MCF 10A (cell line): ENCODE results near the gene PLEKHA6. TPM values are rescaled to one million over a fixed set of nuclear protein-coding genes. Genes with fewer than 3 reads are reported as not detected.

Experiments used
- BruUV-seq: library from RNA; stranded (reverse); fragments of 400-500 nt; replicated peaks from 2 replicates; lab custom pipeline; 2021; lab: Mats Ljungman, UMichigan
- CTCF ChIA-PET: fragments of 300-600 bp; sonication (Branson Sonifier 250); formaldehyde crosslinking; extraction: SDS; loops from one replicate; lab custom pipeline; 2021; ENCODE audit warnings: antibody characterized with exemption, inconsistent platforms; lab: Yijun Ruan, JAX
- POLR2A ChIA-PET: fragments of 300-600, 350-650 bp; sonication (Branson Sonifier 250); formaldehyde crosslinking; extraction: SDS; loops from one replicate; lab custom pipeline; 2020; ENCODE audit warnings: antibody characterized with exemption, inconsistent platforms; lab: Yijun Ruan, JAX
- DNase-seq: peaks from one replicate; pipeline ENCODE4 v3.0.0-alpha.2; 2018; ENCODE audit not compliant: unreplicated experiment
- H3K27ac Mint-ChIP-seq: one replicate; pipeline ENCODE4 v1.8.0; 2022; ENCODE audit warnings: mild to moderate bottlenecking, low read depth, mixed read lengths; ENCODE audit not compliant: unreplicated experiment
- H3K27me3 Mint-ChIP-seq: one replicate; pipeline ENCODE4 v1.8.0; 2022; ENCODE audit warnings: mixed read lengths; ENCODE audit not compliant: insufficient read depth, unreplicated experiment
- H3K36me3 Mint-ChIP-seq: one replicate; pipeline ENCODE4 v1.8.0; 2022; ENCODE audit warnings: mild to moderate bottlenecking, moderate library complexity, mixed read lengths; ENCODE audit not compliant: insufficient read depth, unreplicated experiment
- H3K4me1 Mint-ChIP-seq: one replicate; pipeline ENCODE4 v1.8.0; 2022; ENCODE audit warnings: mixed read lengths; ENCODE audit not compliant: insufficient read depth, unreplicated experiment
- H3K4me3 Mint-ChIP-seq: one replicate; pipeline ENCODE4 v1.8.0; 2022; ENCODE audit warnings: mild to moderate bottlenecking, moderate library complexity, mixed read lengths; ENCODE audit not compliant: unreplicated experiment
- H3K9me3 Mint-ChIP-seq: one replicate; pipeline ENCODE4 v1.8.0; 2022; ENCODE audit warnings: mixed read lengths; ENCODE audit not compliant: unreplicated experiment
- intact Hi-C: fragments of 100-400 bp; cut with micrococcal nuclease; formaldehyde crosslinking; loops from 2 replicates; pipeline ENCODE4 v1.14.1; 2022
- total RNA-seq: library from RNA; stranded (reverse); gene quantifications from 2 replicates; pipeline ENCODE4 v1.2.3, GENCODE V29; 2022
- TF ChIP-seq, protein P1 (sequence below): fragments of 200-600 bp; IDR thresholded peaks from one replicate; pipeline ENCODE4 v1.8.0; 2022; ENCODE audit warnings: antibody characterized with exemption, mild to moderate bottlenecking; ENCODE audit not compliant: unreplicated experiment

Gene PLEKHA6
- total RNA-seq, 1 experiment from 2014 or later: 75.9 TPM

DNA sequence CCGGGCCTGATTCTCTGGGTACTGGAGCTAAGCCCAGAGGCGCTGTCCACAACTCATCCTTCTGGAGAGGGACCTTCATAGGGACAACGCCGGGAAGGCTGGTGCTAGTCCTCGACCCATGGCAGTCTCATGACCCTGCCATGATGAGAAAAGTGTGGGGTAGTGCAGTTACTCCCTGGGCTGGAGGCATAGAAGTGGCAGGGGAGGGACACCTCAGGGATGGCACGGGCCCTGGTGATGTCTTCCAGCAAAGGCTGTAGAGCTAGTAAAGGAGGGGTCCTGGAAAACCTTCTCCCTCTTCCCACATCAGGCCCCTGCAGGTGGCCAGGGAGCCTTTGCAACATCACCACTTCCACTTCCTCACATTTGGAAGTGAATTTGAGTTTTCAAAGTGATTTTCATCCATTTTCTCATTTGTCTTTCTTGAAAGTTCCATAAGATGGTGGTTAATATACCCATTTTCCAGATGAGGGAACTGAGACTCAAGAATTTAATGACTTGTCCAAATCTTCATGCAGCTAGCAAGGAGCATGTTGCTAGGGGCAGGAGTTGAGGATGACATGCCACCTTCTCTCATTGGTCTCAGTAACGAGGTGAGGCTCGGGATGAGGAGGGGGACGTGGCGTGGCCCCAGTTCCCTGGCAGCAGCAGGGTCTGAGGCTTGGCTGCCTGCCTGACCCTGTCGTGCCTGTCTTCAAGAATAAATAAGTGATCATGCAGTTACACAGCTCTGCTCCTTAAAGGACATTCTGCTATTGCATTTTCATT, 142.7 kb downstream of the PLEKHA6 start:
- no peak for DNase-seq
- H3K36me3 Mint-ChIP-seq: peaks cover 17% of the 10 kb centered on the region
- no TSS peak for BruUV-seq
- no peaks in the 10 kb centered on the region for H3K9me3 Mint-ChIP-seq
- peaks cover 6% of the 10 kb centered on the region for H3K4me1 Mint-ChIP-seq
- TF ChIP-seq, protein P1, sequence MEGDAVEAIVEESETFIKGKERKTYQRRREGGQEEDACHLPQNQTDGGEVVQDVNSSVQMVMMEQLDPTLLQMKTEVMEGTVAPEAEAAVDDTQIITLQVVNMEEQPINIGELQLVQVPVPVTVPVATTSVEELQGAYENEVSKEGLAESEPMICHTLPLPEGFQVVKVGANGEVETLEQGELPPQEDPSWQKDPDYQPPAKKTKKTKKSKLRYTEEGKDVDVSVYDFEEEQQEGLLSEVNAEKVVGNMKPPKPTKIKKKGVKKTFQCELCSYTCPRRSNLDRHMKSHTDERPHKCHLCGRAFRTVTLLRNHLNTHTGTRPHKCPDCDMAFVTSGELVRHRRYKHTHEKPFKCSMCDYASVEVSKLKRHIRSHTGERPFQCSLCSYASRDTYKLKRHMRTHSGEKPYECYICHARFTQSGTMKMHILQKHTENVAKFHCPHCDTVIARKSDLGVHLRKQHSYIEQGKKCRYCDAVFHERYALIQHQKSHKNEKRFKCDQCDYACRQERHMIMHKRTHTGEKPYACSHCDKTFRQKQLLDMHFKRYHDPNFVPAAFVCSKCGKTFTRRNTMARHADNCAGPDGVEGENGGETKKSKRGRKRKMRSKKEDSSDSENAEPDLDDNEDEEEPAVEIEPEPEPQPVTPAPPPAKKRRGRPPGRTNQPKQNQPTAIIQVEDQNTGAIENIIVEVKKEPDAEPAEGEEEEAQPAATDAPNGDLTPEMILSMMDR: no peak
- CTCF ChIA-PET: interaction anchor here (0.6 to 6.8 kb wide), 11 partner anchors 11 to 1011 kb away, joined by 3 to 110 read pairs (median 4); no protein-coding TSS in a partner anchor
- POLR2A ChIA-PET: interaction anchor here (1.0 to 1.4 kb wide), 4 partner anchors 10 to 182 kb away, joined by 3 to 6 read pairs (median 4); no protein-coding TSS in a partner anchor
- no peak overlapping the region for H3K27ac Mint-ChIP-seq
- intact Hi-C loops: no loop called here
- no peaks in the 10 kb centered on the region for H3K27me3 Mint-ChIP-seq
- no peak overlapping the region for H3K4me3 Mint-ChIP-seq

- peaks cover 6% of the 10 kb centered on the region for H3K4me1 Mint-ChIP-seq
- peaks cover 10% of the 10 kb centered on the region for H3K36me3 Mint-ChIP-seq
- intact Hi-C loops: no loop called here
- H3K27me3 Mint-ChIP-seq: no peaks in the 10 kb centered on the region
- no TSS peak for BruUV-seq
- H3K9me3 Mint-ChIP-seq: no peaks in the 10 kb centered on the region
- DNase-seq: peak; percentile 37
- CTCF ChIA-PET: interaction anchor here (0.6 to 6.8 kb wide), 11 partner anchors 10 to 355 kb away, joined by 3 to 110 read pairs (median 4); no protein-coding TSS in a partner anchor
- H3K27ac Mint-ChIP-seq: no peak overlapping the region
- POLR2A ChIA-PET: interaction anchor here (0.8 to 1.4 kb wide), 5 partner anchors 9 to 354 kb away, joined by 3 to 6 read pairs (median 4); no protein-coding TSS in a partner anchor
- no peak overlapping the region for H3K4me3 Mint-ChIP-seq
- TF ChIP-seq, protein P1: peak; percentile 7
Observed at GRCh38 chr1:204216236-204216635, 143.5 kb downstream of the PLEKHA6 start.

DNA sequence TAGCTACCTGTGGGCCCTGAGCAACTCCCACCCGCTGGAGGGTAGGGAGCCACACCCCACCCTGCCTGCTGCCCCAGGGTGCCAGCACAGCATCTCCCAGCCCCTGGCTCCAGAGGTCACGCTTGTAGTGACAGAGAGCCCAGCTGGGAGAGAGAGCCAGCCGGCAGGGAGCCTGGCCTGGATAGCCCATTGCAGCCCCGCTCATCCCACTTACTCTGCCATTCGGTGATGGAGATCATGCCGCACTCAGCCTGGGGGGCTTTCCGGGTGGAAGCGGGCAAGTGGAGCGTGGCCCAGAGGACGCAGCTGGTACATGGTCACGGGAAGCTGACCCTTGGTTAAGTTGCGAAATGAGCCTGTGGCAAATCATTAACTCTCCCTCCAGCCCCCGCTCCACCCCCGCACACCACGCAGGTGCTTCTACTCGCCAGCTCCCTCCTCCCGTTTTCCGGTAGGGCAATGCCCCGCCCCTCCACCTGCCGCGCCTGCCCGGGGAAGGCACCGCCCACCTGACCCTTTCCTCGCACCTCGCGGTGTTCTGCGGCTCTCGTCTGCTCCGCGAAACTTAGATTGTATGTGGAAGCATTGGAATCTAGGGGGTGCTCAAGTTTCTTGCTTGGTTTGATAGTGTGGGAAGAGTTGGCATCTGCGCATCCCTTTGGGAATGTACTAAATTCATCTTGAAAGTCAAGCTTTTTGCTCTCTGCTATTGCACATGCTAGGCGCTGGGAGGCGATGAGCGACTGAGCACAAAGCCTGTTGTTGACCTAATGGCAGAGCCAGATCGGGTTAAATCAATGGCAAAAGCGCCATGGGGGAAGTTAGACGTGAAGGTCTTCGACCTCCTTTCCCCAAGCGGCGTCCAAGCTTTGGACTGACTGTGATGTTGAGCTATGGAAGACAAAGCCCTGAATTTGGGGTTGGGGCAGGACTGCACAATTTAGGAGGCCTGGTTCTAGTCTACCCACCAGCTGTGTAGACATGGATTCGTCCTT, 145.8 kb downstream of the PLEKHA6 start, which contains the start of gene GOLT1A:
TSS of gene GOLT1A (minus strand) at position 321 of the 995 bp plus-strand sequence. CDS start at position 239, 82 bp downstream.
- TF ChIP-seq, protein P1: peak; percentile 93
- CTCF ChIA-PET: interaction anchor here (0.5 to 6.8 kb wide), 34 partner anchors 8 to 1204 kb away, joined by 3 to 110 read pairs (median 4); no protein-coding TSS in a partner anchor
- intact Hi-C loops: loop anchor here (1.0 to 2.0 kb wide), 5 partner anchors 45 to 289 kb away; no protein-coding TSS in a partner anchor

More for the DNA sequence above, 145.8 kb downstream of the PLEKHA6 start, which contains the start of gene GOLT1A:
- TSS peak; percentile 12 for BruUV-seq
- POLR2A ChIA-PET: interaction anchor here (0.6 to 2.0 kb wide), 6 partner anchors 8 to 356 kb away, joined by 3 to 15 read pairs (median 3); no protein-coding TSS in a partner anchor
- H3K4me1 Mint-ChIP-seq: peaks cover 6% of the 10 kb centered on the region
- DNase-seq: peak; percentile 93
- peak within 1 kb of the TSS; percentile 68 for H3K4me3 Mint-ChIP-seq
- peak within 1 kb of the TSS; percentile 8 for H3K27ac Mint-ChIP-seq
- H3K27me3 Mint-ChIP-seq: no peaks in the 10 kb centered on the region
- no peaks in the 10 kb centered on the region for H3K9me3 Mint-ChIP-seq
- no peaks in the 10 kb centered on the region for H3K36me3 Mint-ChIP-seq
